OCI-M1 (cell line): Measurements from ENCODE around the gene PTGR3.

ENCODE experiments used
- DNase-seq: peaks from one replicate; lab custom pipeline; 2025; lab: John Stamatoyannopoulos, UW

Gene PTGR3

GRCh38 chr18:75214766-75215510 lies 6.0 kb upstream of the PTGR3 start:
- no peak for DNase-seq

DNA sequence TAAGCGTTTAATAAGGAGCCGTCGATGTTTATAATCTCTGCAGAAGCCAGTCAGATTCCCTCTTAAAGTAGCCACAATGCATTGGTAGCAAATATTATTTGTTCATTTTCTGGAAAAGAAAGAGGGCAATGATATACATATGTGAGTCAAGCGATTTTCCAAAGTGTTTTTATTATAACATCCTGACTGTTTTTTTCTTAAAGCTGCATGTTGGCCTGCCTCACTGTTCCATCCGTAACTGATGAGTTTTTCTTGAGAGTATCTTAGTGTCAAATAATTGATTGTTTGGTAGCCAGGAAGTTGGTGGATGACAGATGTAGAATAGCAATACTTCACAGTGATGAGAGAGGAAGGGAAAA lies 5.4 kb upstream of the PTGR3 start:
- DNase-seq, result no peak

DNA sequence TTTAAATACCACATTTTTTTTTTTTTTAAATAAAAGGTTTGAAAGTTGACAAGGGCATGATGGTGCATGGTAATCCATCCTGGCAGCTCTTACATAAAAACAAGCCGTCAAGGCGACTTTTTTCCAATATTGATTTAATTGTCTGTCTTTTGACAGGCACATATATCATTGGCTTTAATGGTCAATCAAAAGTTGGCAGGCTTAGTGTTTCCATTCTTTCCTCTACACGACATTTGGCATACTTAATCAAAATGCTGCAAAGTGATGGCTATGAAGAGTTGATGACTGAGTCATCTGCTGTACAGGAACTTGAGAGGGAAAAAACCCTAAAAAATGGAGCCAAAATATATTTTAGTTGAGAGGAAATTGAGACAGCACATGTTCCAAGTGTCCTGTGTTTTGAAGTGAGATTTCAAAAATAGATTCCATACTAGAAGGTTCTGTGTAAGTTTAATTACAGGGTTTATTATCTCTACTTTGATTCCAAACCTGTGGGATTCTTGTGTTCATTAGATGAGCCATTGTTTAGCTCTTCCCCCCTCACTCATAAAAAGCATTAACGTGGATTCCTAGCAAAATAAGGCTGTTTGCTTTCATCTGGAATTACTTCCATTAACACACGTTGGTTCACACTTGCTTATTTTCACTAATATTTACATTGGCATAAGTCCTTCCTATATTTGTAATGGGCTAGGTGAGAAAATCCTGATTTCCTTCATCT lies 4.8 kb upstream of the PTGR3 start:
- DNase-seq, result no peak

- DNase-seq, result no peak
Observed at GRCh38 chr18:75212751-75213090, 3.8 kb upstream of the PTGR3 start.

DNA sequence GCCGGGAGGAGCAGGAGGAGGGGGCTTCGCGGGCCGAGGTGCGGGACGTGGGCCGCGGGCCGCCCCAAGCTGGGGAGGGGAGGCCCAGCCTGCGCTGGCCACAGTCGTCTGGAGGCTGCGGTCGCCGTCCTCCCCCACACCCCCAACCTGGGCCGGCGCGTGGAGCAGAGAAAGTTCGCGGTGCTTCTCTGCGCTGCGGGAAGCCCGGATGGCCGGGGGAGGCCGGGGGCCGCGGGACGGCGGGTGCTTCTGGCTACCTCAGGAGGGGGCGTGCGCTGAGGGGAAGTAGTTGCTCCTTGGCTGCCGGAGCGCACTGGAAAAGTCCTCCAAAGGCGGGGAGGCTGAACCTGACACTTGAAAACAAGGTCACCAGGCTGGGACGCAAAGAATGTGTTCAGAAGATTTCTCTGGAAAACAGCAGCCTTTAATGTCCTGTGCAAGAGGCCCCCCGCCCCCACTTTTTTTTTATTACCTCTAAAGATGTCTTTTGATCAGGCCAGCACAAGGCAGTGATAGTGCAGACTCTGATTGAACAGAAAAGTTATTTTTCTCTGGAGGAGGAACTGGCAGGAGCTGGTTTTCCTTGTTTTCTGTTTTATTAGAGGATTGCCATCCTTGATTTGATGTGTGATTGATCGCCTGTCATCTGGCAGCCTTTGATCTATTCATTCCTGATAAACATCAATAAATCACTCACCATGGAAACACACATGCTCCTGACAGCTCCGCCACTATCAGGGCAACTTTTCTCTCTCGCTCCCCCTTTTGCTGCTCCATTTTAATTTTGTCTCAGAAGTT lies 3.2 kb upstream of the PTGR3 start:
- DNase-seq, result peak; percentile 54

DNA sequence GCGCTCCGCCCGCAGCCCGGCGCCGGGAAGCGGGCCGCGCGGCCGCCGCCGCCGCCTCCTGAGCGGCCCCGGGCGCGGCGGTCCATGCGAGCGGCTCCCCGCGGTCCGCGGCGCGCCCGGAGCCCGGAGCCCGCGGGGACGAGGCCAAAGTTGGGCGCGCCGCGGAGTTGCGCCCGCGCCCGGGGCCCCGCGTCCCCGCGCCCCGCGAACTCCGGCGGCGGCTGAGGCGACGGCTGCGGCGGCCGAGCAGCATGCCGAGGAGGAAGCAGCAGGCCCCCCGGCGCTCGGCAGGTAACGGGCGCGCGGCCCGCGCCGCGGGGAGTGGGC lies 2.6 kb upstream of the PTGR3 start:
- no peak for DNase-seq

DNA sequence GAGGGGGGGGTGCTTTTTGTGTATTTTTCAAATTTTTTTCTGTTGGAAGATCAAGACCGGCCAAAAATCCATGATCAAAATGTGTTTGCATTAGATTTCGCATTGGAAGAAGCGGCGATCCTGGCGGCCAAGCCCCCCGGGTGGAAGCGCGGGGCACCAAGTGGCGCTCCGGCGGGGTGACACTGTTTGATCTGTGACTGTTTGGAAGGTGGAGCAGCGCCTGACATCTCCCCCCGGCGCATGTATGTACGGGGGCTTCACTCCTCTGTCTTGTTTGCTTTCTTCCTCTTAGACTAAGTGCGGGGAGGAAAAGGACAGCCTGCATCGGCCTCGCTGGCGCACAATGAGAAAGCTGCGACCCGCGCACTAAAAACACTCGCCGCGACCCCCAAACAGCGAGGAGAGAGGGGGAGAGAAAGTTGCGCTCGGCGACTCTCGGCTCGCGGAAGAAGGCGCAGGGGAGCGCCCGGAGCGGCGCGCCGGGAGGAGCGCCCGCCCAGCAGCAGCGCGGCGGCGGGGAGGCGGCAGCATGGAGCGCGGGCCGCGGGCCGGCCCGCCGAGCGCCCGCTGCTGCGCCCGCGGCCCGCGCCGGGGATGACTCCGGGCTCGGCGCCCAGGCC lies 2.2 kb upstream of the PTGR3 start:
- peak; percentile 56 for DNase-seq

DNA sequence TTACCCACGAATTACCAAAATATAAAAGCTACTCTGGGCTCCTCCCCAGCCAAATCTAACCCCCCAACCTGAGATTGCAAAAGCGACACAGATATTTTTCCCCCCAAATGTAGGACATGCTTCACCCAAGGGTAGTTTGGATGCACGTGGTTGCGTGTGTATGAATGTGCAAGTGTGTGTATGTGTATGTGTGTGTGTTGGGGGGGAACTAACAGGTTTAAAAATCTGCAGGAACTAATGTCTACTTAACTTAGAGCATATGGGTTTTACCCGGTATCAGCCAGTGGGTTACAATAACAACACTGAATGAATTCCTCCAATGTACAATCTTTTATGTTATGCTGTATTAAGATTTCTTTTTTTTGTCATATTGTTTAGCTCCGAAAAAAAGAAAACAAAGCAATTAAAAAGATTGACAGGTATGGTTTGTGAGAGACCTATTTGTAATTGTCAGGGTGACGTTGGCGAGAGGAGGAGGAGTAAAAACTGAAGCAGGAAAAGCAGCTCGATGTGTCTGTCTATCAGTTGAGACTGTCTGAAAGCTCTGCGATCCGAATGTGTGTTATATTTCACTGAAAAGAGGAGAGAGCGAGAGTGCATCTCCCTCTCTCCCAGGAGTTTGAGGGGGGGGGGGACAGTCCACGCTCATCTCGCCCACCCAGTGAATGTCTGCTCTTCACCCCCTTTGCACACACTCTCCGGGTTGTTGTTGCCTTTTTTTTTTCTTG lies 1.5 kb upstream of the PTGR3 start, which contains the start of gene TSHZ1:
TSS of gene TSHZ1 (plus strand) at position 524 of the 728 bp plus-strand sequence. CDS start 1,080 bp downstream, outside the sequence.
- DNase-seq, result peak; percentile 91

DNA sequence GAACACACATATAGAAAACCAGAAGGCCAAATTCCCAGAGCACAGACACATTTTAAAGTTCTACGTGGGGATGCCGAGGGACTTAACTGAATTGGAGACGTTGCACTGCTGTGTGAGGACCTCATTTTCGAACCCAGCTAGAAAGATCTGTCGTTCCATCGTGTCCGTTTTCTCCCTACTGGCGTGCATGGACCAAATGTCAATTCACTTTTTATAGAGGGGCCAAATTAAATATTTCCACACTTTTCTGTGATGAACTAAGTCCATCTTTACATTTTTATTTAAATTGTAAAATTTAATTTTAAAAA lies 966 bp upstream of the PTGR3 start:
- DNase-seq, result no peak

GRCh38 chr18:75208836-75209128 lies 157 bp downstream of the PTGR3 start:
- DNase-seq, result no peak

DNA sequence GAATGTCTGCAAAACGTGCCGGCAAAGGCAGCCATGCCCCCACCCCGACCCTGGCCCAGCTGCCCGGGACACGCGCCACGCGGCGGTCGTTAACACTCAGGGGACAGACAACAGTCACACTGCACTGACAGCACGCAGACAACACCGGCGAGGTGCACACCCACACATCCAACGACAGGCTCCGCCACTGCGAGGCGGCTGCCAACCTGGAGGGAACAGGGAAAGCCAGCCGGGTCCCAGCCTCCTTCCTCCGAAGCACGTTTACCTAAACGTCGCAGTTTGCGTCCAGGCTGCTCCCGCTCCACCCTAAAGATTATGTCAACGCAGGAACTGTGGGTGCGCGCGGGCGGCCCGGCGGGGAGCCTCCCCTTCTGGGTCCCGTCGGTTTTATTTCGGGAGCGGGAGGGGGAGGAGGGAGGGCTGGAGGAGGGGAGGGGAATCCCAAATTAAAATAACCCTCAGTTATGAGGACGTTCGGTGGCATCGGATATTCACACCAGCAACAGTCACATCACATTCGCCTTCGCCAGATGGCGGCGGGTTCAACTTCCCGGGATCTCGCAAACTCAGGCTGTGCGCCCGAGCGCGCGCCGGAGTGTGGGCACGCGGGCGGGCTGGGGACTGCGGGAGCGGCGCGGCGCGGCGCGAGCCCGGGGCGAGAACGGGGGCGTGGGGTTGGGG lies 644 bp downstream of the PTGR3 start:
- peak; percentile 68 for DNase-seq

DNA sequence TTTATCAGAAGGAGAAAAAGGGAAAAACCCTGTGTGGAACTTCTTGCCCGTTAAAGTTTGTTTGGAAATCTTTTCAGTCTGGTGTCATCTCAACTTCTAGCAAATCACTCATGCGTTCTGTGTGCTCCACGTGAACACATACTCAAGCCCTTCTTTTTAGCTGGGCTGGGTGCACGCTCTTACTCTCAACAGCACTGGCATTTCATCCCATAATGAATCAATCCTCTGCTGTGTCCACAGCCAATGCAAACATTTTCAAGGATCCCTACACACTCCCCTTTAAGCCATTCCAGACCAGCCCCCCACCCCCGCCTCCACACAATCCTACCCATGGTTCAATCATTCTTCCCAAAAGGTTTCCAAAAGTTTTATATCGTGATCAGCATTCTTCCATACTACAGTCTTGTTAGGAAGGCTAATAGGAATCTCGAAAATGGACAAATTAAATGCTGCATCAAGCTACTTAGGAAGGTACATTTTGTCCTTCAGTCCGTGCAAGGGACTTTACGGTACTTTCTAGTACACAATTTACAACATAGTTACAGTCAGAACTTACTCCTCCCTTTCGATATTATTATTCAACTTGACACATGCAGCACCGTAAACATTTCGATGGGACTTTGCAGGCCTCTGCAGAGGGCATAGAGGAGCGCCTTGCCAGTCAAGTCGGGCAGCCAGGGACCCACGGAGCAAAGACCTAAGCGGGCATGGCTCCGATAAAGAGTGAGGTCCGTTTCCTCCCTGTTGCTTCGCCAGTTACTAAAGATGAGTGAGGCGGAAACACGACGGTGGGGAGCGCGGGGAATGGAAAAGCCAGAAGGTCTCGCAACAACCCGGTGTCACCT lies 1.4 kb downstream of the PTGR3 start:
- peak; percentile 60 for DNase-seq

DNA sequence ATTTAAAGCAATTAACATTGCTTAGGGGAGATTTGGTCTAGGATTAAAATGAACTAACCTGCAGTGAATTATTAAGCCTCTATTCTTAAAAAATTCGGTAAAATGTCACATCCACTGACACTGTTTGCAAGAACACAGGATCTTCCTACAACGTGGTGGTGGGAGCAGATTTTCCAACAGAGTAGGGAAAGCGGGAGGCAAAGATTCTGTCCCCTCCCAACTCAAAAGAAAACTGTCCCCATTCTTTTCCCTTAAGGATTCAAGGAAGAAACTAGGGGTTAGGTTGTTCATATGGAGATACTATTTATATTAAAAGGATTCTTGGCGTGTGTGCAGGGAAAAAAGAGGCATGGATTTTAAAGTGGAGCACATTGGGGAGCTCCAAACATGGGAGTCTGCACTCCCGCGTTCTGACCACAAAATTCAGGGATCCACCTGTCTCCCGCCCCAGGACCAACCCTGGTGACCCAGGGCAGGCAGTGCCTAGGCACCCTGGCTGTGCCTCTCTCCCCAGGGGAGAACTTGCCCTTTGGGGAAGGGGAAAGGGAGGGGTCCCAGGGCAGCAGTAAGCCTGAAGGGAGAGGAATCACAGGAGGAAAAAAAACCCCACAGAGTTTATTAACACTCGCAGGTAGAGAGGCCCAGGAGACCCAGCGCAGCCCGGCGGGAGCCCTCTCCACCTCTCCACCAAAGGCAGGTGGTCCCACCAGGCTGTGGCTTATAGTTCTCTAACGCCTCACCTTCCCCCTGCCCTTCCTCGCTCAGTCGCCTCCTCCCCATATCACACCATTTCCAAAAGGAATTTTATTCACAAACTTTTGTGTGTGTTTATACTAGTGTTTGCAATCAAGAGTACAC lies 2.3 kb downstream of the PTGR3 start:
- DNase-seq, result no peak

GRCh38 chr18:75205514-75206132 lies 3.3 kb downstream of the PTGR3 start:
- peak; percentile 70 for DNase-seq

- no peak for DNase-seq
Observed at GRCh38 chr18:75204732-75205513, 4.0 kb downstream of the PTGR3 start.

DNA sequence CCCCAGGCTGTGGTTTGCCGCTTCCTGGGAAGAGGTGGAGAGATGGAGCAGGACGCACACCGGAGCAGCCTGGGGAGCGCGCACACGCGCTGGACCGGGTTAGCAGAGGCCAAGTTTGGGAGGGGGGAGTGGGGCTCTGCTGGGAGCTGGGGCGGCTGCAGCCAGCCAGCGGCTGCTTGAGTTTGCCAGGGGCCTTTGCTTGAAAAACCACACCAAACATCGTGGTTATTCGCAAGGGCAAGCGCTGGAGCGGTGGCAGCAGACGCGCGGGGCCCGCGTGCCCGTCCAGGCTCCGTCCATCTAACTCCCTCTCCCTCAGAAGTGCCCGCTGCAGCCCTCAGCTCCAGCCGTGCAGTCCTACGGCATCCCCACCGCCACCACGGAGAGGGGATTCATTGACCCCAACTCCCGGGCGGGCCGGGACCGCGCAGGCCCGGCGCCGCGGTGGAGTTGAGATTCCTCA lies 4.6 kb downstream of the PTGR3 start:
- no peak for DNase-seq

DNA sequence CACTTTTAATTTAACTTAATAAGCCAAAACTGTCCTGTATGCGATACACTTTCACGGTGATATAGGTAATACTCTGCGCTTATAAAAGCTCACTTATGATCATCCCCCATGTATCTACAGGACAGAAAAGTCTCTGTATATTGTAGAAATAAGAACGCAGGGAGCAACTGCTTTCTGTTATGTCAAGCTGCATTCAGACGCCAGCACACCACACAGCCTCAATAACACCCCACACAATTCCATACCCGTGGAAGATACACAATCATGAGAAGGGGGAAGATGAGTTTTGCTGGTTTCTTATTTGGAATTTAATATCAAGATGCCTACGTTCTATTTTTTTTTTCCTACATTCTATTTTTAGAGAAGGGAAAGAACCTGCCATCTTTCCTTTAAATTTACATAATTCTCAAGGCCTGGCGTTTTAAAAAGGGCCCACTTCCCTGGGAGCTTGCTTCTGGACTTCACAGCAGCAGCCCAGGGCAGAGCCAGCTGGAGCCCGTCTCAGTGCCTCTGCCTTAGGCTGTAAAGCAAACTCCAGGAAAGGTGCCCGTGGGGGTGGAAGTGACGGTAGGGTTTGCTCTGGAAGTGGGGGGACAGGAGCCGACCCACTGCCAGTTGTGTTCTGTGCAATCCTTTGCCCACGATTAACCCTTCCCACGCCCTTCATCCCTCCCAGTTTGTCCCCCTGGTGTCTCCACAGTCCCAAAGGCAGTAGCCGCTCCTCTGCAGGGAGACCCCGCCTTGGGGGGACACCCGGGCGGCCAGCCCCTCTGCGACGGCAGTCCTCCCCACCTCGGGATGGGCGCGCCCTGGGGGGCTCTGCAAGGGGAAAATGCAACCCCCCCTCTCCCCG lies 5.3 kb downstream of the PTGR3 start:
- DNase-seq, result no peak
